ENCODE results near the gene MCMBP. TPM values are rescaled to one million over a fixed set of nuclear protein-coding genes. Genes with fewer than 3 reads are reported as not detected.
A peak's percentile ranks its signal among the peaks of the same experiment; 100 is the strongest.
"Not testable (repeated sequence)": the region's sequence is repeated elsewhere in the genome, so short reads cannot be mapped to it uniquely, and the experiment has no call there.

The MCMBP gene
- total RNA-seq, 1 experiment from 2014 or later: 38.2 TPM

DNA sequence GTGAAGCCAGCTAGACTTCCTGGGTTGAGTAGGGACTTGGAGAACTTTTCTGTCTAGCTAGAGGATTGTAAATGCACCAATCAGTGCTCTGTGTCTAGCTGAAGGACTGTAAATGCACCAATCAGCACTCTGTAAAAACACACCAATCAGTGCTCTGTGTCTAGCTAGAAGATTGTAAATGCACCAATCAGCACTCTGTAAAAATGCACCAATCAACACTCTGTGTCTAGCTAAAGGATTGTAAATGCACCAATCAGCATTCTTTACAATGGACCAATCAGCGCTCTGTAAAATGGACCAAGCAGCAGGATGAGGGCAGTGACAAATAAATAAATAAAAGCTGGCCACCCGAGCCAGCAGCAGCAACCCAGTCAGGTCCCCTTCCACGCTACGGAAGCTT is 17.7 kb upstream of the MCMBP start:
- H3K36me3 ChIP-seq (ENCODE audit: insufficient read depth, low read length): not testable (repeated sequence)

DNA sequence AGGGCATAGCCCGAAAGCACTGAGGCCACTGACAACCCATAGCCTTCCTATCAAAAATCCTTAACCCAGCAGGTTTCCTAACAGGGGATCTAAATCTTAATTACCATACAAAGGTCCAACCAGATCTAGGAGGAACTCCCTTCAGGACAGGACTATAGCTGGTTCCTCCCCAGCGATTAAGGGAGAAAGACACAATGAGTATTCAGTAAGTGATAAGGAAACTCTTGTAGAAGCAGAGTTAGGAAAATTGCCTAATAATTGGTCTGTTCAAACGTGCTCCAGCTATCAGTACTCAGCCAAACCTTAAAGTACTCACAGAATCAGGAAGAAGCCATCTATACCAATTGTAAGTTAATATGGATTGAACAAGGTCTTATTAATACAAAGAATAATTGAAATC is 16.6 kb upstream of the MCMBP start:
- Histone ChIP-seq H3K4me1 (ENCODE audit: low read length) (peaks cover 16% of the 10 kb centered on the region), H3K79me2 (ENCODE audit: low read length) (peaks cover 24% of the 10 kb centered on the region)
- not testable (repeated sequence) for H3K9me3 ChIP-seq (ENCODE audit: low read length); H3K4me3 ChIP-seq (ENCODE audit: low read length); H3K9ac ChIP-seq (ENCODE audit: low read length); H4K20me1 ChIP-seq (ENCODE audit: insufficient read depth, low read depth, low read length); H2AFZ ChIP-seq (ENCODE audit: low read length); H3K9me2 ChIP-seq (replicated peaks; ENCODE audit: insufficient read depth, low read length); DNase-seq; H3K27me3 ChIP-seq (ENCODE audit: low read length); H3K36me3 ChIP-seq (ENCODE audit: insufficient read depth, low read length); H3K27ac ChIP-seq (ENCODE audit: low read length); H3K4me2 ChIP-seq (ENCODE audit: low read depth, low read length, poor library complexity, severe bottlenecking)

More for the DNA sequence above, 17.7 kb upstream of the MCMBP start:
- not testable (repeated sequence) for H3K4me2 ChIP-seq (ENCODE audit: low read depth, low read length, poor library complexity, severe bottlenecking); H2AFZ ChIP-seq (ENCODE audit: low read length); DNase-seq; H3K27me3 ChIP-seq (ENCODE audit: low read length); H3K9ac ChIP-seq (ENCODE audit: low read length); H3K4me3 ChIP-seq (ENCODE audit: low read length); H3K9me3 ChIP-seq (ENCODE audit: low read length); H3K9me2 ChIP-seq (replicated peaks; ENCODE audit: insufficient read depth, low read length); H3K27ac ChIP-seq (ENCODE audit: low read length)
- Histone ChIP-seq H4K20me1 (ENCODE audit: insufficient read depth, low read depth, low read length) (peaks cover 10% of the 10 kb centered on the region; the same call in 1 of the 2 replicates), H3K4me1 (ENCODE audit: low read length) (peaks cover 21% of the 10 kb centered on the region), H3K79me2 (ENCODE audit: low read length) (peaks cover 35% of the 10 kb centered on the region)

DNA sequence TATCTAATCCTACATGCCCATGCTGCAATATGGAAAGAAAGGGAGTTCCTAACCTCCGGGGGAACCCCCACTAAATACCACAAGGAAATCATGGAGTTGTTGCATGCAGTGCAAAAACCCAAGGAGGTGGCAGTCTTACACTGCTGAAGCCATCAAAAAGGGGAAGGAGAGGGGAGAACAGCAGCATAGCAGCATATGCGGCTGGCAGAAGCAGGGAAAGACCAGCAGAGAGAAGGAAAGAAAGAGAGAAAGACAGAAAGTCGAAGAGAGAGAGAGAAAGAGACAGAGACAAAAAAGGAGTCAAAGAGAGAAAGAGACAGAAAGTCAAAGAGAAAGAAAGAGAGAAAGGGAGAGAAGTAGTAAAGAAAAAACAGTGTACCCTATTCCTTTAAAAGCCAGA is 16.1 kb upstream of the MCMBP start:
- not testable (repeated sequence) for H3K36me3 ChIP-seq (ENCODE audit: insufficient read depth, low read length); H3K27me3 ChIP-seq (ENCODE audit: low read length); H3K4me2 ChIP-seq (ENCODE audit: low read depth, low read length, poor library complexity, severe bottlenecking); DNase-seq; H2AFZ ChIP-seq (ENCODE audit: low read length); H3K27ac ChIP-seq (ENCODE audit: low read length); H4K20me1 ChIP-seq (ENCODE audit: insufficient read depth, low read depth, low read length); H3K9me2 ChIP-seq (replicated peaks; ENCODE audit: insufficient read depth, low read length); H3K4me3 ChIP-seq (ENCODE audit: low read length); H3K9ac ChIP-seq (ENCODE audit: low read length); H3K9me3 ChIP-seq (ENCODE audit: low read length)
- Histone ChIP-seq H3K79me2 (ENCODE audit: low read length) (peaks cover 19% of the 10 kb centered on the region), H3K4me1 (ENCODE audit: low read length) (peaks cover 11% of the 10 kb centered on the region)

DNA sequence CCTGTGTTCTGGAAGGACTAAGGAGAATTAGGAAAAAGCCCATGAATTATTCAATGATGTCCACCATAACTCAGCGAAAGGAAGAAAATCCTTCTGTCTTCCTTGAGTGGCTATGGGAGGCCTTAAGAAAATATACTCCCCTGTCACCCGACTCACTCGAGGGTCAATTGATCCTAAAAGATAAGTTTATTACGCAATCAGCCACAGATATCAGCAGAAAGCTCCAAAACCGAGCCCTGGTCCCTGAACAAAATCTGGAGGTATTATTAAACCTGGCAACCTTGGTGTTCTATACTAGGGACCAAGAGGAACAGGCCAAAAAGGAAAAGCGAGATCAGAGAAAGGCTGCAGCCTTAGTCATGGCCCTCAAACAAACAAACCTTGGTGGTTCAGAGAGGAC is 13.4 kb upstream of the MCMBP start:
- H3K4me2 ChIP-seq (ENCODE audit: low read depth, low read length, poor library complexity, severe bottlenecking); H3K27me3 ChIP-seq (ENCODE audit: low read length); H3K9me3 ChIP-seq (ENCODE audit: low read length); H4K20me1 ChIP-seq (ENCODE audit: insufficient read depth, low read depth, low read length); H3K79me2 ChIP-seq (ENCODE audit: low read length); DNase-seq; H2AFZ ChIP-seq (ENCODE audit: low read length); H3K36me3 ChIP-seq (ENCODE audit: insufficient read depth, low read length); H3K4me1 ChIP-seq (ENCODE audit: low read length); H3K9ac ChIP-seq (ENCODE audit: low read length); H3K27ac ChIP-seq (ENCODE audit: low read length); H3K4me3 ChIP-seq (ENCODE audit: low read length); H3K9me2 ChIP-seq (replicated peaks; ENCODE audit: insufficient read depth, low read length): not testable (repeated sequence)

DNA sequence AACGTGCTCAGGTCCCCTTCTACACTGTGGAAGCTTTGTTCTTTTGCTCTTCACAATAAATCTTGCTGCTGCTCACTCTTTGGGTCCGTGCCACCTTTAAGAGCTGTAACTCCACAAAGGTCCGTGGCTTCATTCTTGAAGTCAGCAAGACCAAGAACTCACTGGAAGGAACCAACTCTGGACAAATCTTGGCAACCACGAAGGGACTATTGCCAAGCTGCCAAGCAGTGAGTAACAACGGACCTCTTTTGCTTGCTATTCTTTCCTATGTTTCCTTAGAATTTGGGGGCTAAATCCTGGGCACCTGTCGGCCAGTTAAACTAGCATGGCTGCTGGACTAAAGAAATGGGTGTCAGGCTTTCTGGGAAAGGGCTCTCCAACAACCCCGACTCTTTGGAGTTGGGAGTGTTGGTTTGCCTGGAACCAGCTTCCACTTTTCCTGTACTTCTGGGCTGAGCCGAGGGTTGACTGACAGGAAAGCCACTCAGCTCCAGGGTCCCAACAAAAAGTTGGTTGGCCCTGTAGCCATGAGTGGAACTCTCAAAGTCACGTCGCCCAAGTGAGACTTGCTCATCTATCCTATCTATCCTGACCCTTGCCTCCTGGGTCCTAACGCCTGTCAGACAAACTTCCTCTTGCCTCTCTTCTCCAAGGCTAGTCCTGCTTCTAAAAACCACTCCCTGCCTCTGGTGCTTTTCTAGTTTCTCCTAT is 11.4 kb upstream of the MCMBP start:
- not testable (repeated sequence) for H3K27ac ChIP-seq (ENCODE audit: low read length); H3K9me2 ChIP-seq (replicated peaks; ENCODE audit: insufficient read depth, low read length); H3K27me3 ChIP-seq (ENCODE audit: low read length); H3K9ac ChIP-seq (ENCODE audit: low read length); H3K4me2 ChIP-seq (ENCODE audit: low read depth, low read length, poor library complexity, severe bottlenecking); H3K79me2 ChIP-seq (ENCODE audit: low read length); DNase-seq; H3K36me3 ChIP-seq (ENCODE audit: insufficient read depth, low read length); H3K9me3 ChIP-seq (ENCODE audit: low read length); H3K4me1 ChIP-seq (ENCODE audit: low read length); H2AFZ ChIP-seq (ENCODE audit: low read length); H3K4me3 ChIP-seq (ENCODE audit: low read length); H4K20me1 ChIP-seq (ENCODE audit: insufficient read depth, low read depth, low read length)

DNA sequence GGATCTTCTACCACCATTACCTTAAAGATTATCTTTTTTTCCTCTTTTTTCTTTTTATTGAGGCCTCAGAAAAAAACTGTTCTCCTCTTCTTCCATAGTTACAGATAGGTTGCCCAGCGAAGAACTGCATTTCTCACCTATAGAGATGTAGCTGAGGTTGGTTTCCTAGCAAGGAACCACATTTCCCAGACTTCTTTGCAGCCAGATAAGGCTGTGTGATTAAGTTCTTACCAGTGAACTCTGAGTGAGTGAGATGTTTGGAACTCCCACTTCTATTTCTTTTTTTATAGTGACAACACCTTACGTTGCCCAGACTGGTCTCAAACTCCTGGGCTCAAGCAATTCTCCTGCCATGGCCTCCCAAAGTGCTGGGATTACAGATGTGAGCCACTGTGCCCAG is 5.9 kb upstream of the MCMBP start:
- Histone ChIP-seq H4K20me1 (ENCODE audit: insufficient read depth, low read depth, low read length) (no peaks in the 10 kb centered on the region), H3K36me3 (ENCODE audit: insufficient read depth, low read length) (no peaks in the 10 kb centered on the region), H3K79me2 (ENCODE audit: low read length) (no peaks in the 10 kb centered on the region), H3K9me2 (replicated peaks; ENCODE audit: insufficient read depth, low read length) (no peaks in the 10 kb centered on the region), H3K4me3 (ENCODE audit: low read length) (no peak overlapping the region), H2AFZ (ENCODE audit: low read length) (no peak overlapping the region), H3K4me1 (ENCODE audit: low read length) (peaks cover 12% of the 10 kb centered on the region), H3K9me3 (ENCODE audit: low read length) (no peaks in the 10 kb centered on the region), H3K27me3 (ENCODE audit: low read length) (no peaks in the 10 kb centered on the region), H3K27ac (ENCODE audit: low read length) (no peak overlapping the region), H3K9ac (ENCODE audit: low read length) (no peak overlapping the region), H3K4me2 (ENCODE audit: low read depth, low read length, poor library complexity, severe bottlenecking) (no peak overlapping the region)
- no peak for DNase-seq

DNA sequence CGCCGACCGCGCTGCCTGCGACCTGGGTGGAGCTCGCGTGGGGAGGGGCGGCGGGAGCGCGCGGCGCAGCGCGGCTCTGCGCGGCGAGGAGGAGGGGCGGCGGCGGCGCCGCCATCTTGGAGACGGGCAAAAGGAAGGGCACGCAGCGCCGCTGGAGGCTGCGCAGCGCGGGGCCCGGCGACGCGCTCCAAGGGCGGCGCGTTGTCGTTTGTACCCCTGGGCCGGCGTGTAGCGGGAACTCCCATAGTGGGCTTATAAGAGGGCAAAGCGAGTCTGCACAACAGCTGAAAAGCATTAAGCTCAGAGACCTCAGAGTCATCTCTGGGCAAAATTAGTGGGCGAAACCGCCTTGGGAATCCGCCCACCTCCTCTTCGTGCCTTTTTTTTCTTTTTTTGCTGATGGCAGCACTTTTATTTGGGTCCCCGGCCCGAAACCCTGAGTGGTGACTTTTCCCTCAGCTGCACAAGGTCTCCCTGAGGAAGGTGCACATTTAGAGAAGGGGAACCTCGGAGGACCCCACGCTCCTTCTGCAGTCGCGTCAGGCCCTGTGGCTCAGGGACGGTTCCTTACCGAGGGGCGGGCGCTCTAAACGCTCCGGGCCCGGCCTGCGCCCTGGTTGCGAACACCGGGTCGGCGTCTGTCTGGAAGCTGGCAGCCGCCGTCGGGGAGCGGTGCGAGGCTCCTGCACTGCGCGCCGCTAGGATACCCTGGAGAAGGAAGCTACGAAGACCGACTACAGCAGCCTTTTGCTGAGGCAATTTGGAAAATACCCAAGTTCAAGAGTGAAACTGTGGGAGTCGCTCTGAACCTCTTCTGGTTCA is 428 bp upstream of the MCMBP start:
- peaks cover 35% of the 10 kb centered on the region for H3K4me1 ChIP-seq (ENCODE audit: low read length)

DNA sequence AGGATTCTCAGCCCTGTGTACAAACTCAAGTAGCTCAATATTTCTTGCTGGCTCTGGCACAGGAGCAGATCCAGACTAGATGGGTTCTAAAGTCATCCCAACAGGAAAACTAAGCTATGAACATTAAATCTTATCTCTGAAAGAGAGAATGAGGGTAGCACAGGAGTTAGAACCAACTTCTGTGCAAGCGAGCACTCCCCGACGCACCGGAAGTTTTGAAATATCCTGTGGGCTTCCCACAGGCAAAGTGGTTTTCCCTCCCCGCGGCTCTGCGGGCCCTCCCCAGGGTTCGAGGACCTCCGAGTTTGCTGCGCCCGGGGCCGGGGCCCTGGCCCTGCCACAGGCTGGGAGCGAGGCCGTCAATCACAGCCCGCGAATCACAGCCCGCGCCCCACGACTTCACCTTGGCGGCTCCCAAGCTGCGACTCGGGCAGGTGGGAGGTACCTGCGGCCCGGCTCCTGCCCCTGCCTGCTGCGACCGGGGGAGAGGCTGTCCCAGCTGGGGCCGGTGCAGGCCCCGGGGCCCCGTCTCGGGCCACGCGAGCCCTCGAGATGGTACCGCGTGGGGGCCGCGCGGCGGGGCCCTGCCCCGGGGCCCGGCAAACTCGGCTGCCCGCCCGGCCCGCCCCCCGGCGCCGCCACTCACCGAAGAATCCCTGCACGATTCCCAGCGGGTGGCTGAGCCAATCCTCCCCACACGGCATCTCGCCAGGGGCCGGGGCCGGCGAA is 598 bp downstream of the MCMBP start:
- Histone ChIP-seq H3K36me3 (ENCODE audit: insufficient read depth, low read length) (peaks cover 3% of the 10 kb centered on the region; the same call in 1 of the 2 replicates), H3K4me1 (ENCODE audit: low read length) (peaks cover 35% of the 10 kb centered on the region), H3K27ac (ENCODE audit: low read length) (peak overlapping the region; percentile 86), H3K4me2 (ENCODE audit: low read depth, low read length, poor library complexity, severe bottlenecking) (peak overlapping the region; percentile 87), H3K79me2 (ENCODE audit: low read length) (peaks cover 52% of the 10 kb centered on the region), H4K20me1 (ENCODE audit: insufficient read depth, low read depth, low read length) (peaks cover 6% of the 10 kb centered on the region; the same call in 1 of the 2 replicates), H3K27me3 (ENCODE audit: low read length) (no peaks in the 10 kb centered on the region), H3K9me2 (replicated peaks; ENCODE audit: insufficient read depth, low read length) (no peaks in the 10 kb centered on the region), H3K9me3 (ENCODE audit: low read length) (no peaks in the 10 kb centered on the region), H2AFZ (ENCODE audit: low read length) (peak overlapping the region; percentile 32; the same call in 1 of the 2 replicates), H3K9ac (ENCODE audit: low read length) (peak overlapping the region; percentile 90), H3K4me3 (ENCODE audit: low read length) (peak overlapping the region; percentile 81)
- DNase-seq: peak; percentile 80

More for the DNA sequence above, 428 bp upstream of the MCMBP start:
- Histone ChIP-seq H4K20me1 (ENCODE audit: insufficient read depth, low read depth, low read length) (peaks cover 6% of the 10 kb centered on the region; the same call in 1 of the 2 replicates), H2AFZ (ENCODE audit: low read length) (peak overlapping the region; percentile 98), H3K27me3 (ENCODE audit: low read length) (no peaks in the 10 kb centered on the region), H3K4me2 (ENCODE audit: low read depth, low read length, poor library complexity, severe bottlenecking) (peak overlapping the region; percentile 87), H3K36me3 (ENCODE audit: insufficient read depth, low read length) (peaks cover 3% of the 10 kb centered on the region; the same call in 1 of the 2 replicates), H3K4me3 (ENCODE audit: low read length) (peak overlapping the region; percentile 81), H3K79me2 (ENCODE audit: low read length) (peaks cover 42% of the 10 kb centered on the region), H3K9me2 (replicated peaks; ENCODE audit: insufficient read depth, low read length) (no peaks in the 10 kb centered on the region), H3K27ac (ENCODE audit: low read length) (peak overlapping the region; percentile 86), H3K9ac (ENCODE audit: low read length) (peak overlapping the region; percentile 90), H3K9me3 (ENCODE audit: low read length) (no peaks in the 10 kb centered on the region)
- DNase-seq: peak; percentile 96
